ENCODE data around the gene BAIAP2. TPM values are rescaled to one million over a fixed set of nuclear protein-coding genes. Genes with fewer than 3 reads are reported as not detected.

The BAIAP2 gene
- polyA plus RNA-seq, 3 donors, result 8.6 to 17.0 (median 11.2) TPM

- WGBS (ENCODE audit: insufficient coverage), result 97% methylated on average over 14 of the region's 19 CpGs
- H3K9me3 Mint-ChIP-seq, result peaks cover 0 to 7% (median 0%) of the 10 kb centered on the region in 7 donors
Measured at GRCh38 chr17:80998118-80998747, 36.7 kb upstream of the BAIAP2 start.

More at GRCh38 chr17:80998118-80998747, 36.7 kb upstream of the BAIAP2 start:
- peaks cover 53 to 65% of the 10 kb centered on the region in 2 donors for H3K36me3 Mint-ChIP-seq
- no peak overlapping the region for H3K27ac Mint-ChIP-seq
- intact Hi-C loops (cut with micrococcal nuclease), result no loop called here
- Histone ChIP-seq H3K9me3 (replicated peaks in 1 of 2; ENCODE audit: control insufficient read depth in 1 of 2, insufficient read depth in 1 of 2, low read length in 2 of 2) (no peaks in the 10 kb centered on the region), H3K4me3 (replicated peaks in 1 of 3; ENCODE audit: low read depth in 2 of 3, low read length in 3 of 3) (no peak overlapping the region), H3K27me3 (ENCODE audit: control insufficient read depth in 2 of 2, insufficient read depth in 2 of 2, low read length in 2 of 2) (peaks cover 5 to 20% of the 10 kb centered on the region in 2 donors), H3K9ac (ENCODE audit: insufficient read depth, low read length, poor library complexity, severe bottlenecking) (no peak overlapping the region), H3K36me3 (replicated peaks in 1 of 2; ENCODE audit: control insufficient read depth in 1 of 2, insufficient read depth in 2 of 2, low read length in 2 of 2) (peaks cover 56 to 57% of the 10 kb centered on the region in 2 donors), H3K4me2 (replicated peaks; ENCODE audit: extremely low read depth, low read length, poor library complexity, severe bottlenecking) (no peak overlapping the region), H3K4me1 (ENCODE audit: control insufficient read depth in 1 of 2, insufficient read depth in 2 of 2, low read length in 2 of 2) (peaks cover 6 to 9% of the 10 kb centered on the region in 2 donors), H3K27ac (ENCODE audit: low read depth in 1 of 2, low read length in 2 of 2) (no peak overlapping the region), H4K20me1 (ENCODE audit: insufficient read depth, low read length) (peaks cover 14% of the 10 kb centered on the region), H3K79me2 (ENCODE audit: insufficient read depth, low read length) (peaks cover 5% of the 10 kb centered on the region), H2AFZ (ENCODE audit: insufficient read depth, low read depth, low read length, poor library complexity, severe bottlenecking) (no peak overlapping the region)
- TF ChIP-seq CTCF (IDR thresholded peaks at IDR 0.05), result no peak
- peaks cover 17 to 23% (median 20%) of the 10 kb centered on the region in 3 donors for H3K27me3 Mint-ChIP-seq (ENCODE audit: low read depth in 3 of 3)
- DNase-seq, result no peak
- no peak overlapping the region for H3K4me3 Mint-ChIP-seq
- H3K4me1 Mint-ChIP-seq, result peaks cover 17% of the 10 kb centered on the region
